Neuron (in vitro differentiated cells): ENCODE data around the gene ADGRB3.

Source experiments
- H2AFZ ChIP-seq: one replicate; pipeline ENCODE4 v1.6.1; 2013; ENCODE audit warnings: low read depth, mild to moderate bottlenecking, inconsistent platforms, low read length, moderate library complexity
- H3K27me3 ChIP-seq: one replicate; pipeline ENCODE4 v1.6.1; 2013; ENCODE audit warnings: low read length; ENCODE audit not compliant: insufficient read depth
- H3K36me3 ChIP-seq: one replicate; pipeline ENCODE4 v1.6.1; 2013; ENCODE audit warnings: low read length; ENCODE audit not compliant: insufficient read depth
- H3K4me1 ChIP-seq: one replicate; pipeline ENCODE4 v1.6.1; 2013; ENCODE audit warnings: low read length; ENCODE audit not compliant: insufficient read depth
- H3K4me3 ChIP-seq: 2 replicates; pipeline ENCODE4 v1.5.1; 2013; ENCODE audit warnings: mild to moderate bottlenecking, low read length, moderate library complexity
- H3K9me3 ChIP-seq: one replicate; pipeline ENCODE4 v1.6.1; 2013; ENCODE audit warnings: low read length

ADGRB3 gene

GRCh38 chr6:69026715-69027114 lies 391.6 kb downstream of the ADGRB3 start:
- no peaks in the 10 kb centered on the region for H3K27me3 ChIP-seq
- H3K4me3 ChIP-seq: no peak overlapping the region
- H3K36me3 ChIP-seq: no peaks in the 10 kb centered on the region
- H2AFZ ChIP-seq: no peak overlapping the region
- H3K4me1 ChIP-seq: no peaks in the 10 kb centered on the region
- H3K9me3 ChIP-seq: no peaks in the 10 kb centered on the region

- Histone ChIP-seq H3K4me3 (no peak overlapping the region), H3K27me3 (no peaks in the 10 kb centered on the region), H3K9me3 (no peaks in the 10 kb centered on the region), H2AFZ (no peak overlapping the region), H3K36me3 (no peaks in the 10 kb centered on the region), H3K4me1 (no peaks in the 10 kb centered on the region)
Measured at GRCh38 chr6:69027861-69028260, 392.8 kb downstream of the ADGRB3 start.

- H3K27me3 ChIP-seq: no peaks in the 10 kb centered on the region
- H3K4me3 ChIP-seq: no peak overlapping the region
- H3K4me1 ChIP-seq: no peaks in the 10 kb centered on the region
- no peak overlapping the region for H2AFZ ChIP-seq
- H3K36me3 ChIP-seq: no peaks in the 10 kb centered on the region
- H3K9me3 ChIP-seq: no peaks in the 10 kb centered on the region
Measured at GRCh38 chr6:69038841-69039240, 403.8 kb downstream of the ADGRB3 start.

- H3K4me3 ChIP-seq: no peak overlapping the region
- H3K36me3 ChIP-seq: no peaks in the 10 kb centered on the region
- H3K9me3 ChIP-seq: no peaks in the 10 kb centered on the region
- no peak overlapping the region for H2AFZ ChIP-seq
- no peaks in the 10 kb centered on the region for H3K4me1 ChIP-seq
- H3K27me3 ChIP-seq: no peaks in the 10 kb centered on the region
Measured at GRCh38 chr6:69042297-69042696, 407.2 kb downstream of the ADGRB3 start.

GRCh38 chr6:69044534-69044933 lies 409.5 kb downstream of the ADGRB3 start:
- H2AFZ ChIP-seq: no peak overlapping the region
- no peaks in the 10 kb centered on the region for H3K9me3 ChIP-seq
- H3K4me3 ChIP-seq: no peak overlapping the region
- H3K27me3 ChIP-seq: no peaks in the 10 kb centered on the region
- no peaks in the 10 kb centered on the region for H3K36me3 ChIP-seq
- H3K4me1 ChIP-seq: no peaks in the 10 kb centered on the region

- H3K4me3 ChIP-seq: no peak overlapping the region
- H3K27me3 ChIP-seq: no peaks in the 10 kb centered on the region
- H3K36me3 ChIP-seq: no peaks in the 10 kb centered on the region
- H3K4me1 ChIP-seq: peaks cover 6% of the 10 kb centered on the region
- no peak overlapping the region for H2AFZ ChIP-seq
- no peaks in the 10 kb centered on the region for H3K9me3 ChIP-seq
Measured at GRCh38 chr6:69059413-69059812, 424.3 kb downstream of the ADGRB3 start.

- H3K36me3 ChIP-seq: no peaks in the 10 kb centered on the region
- no peak overlapping the region for H2AFZ ChIP-seq
- no peaks in the 10 kb centered on the region for H3K9me3 ChIP-seq
- no peaks in the 10 kb centered on the region for H3K27me3 ChIP-seq
- H3K4me1 ChIP-seq: peaks cover 8% of the 10 kb centered on the region
- H3K4me3 ChIP-seq: no peak overlapping the region
Measured at GRCh38 chr6:69061066-69061465, 426.0 kb downstream of the ADGRB3 start.

GRCh38 chr6:69063401-69063800 lies 428.3 kb downstream of the ADGRB3 start:
- Histone ChIP-seq H3K4me1 (peaks cover 8% of the 10 kb centered on the region), H3K9me3 (no peaks in the 10 kb centered on the region), H2AFZ (no peak overlapping the region), H3K4me3 (no peak overlapping the region), H3K36me3 (no peaks in the 10 kb centered on the region), H3K27me3 (no peaks in the 10 kb centered on the region)

GRCh38 chr6:69064226-69064625 lies 429.1 kb downstream of the ADGRB3 start:
- Histone ChIP-seq H3K9me3 (no peaks in the 10 kb centered on the region), H3K4me3 (no peak overlapping the region), H3K27me3 (no peaks in the 10 kb centered on the region), H2AFZ (no peak overlapping the region), H3K4me1 (peaks cover 5% of the 10 kb centered on the region), H3K36me3 (no peaks in the 10 kb centered on the region)

GRCh38 chr6:69069881-69070280 lies 434.8 kb downstream of the ADGRB3 start:
- no peaks in the 10 kb centered on the region for H3K9me3 ChIP-seq
- peaks cover 4% of the 10 kb centered on the region for H3K4me1 ChIP-seq
- no peak overlapping the region for H2AFZ ChIP-seq
- H3K36me3 ChIP-seq: no peaks in the 10 kb centered on the region
- no peaks in the 10 kb centered on the region for H3K27me3 ChIP-seq
- no peak overlapping the region for H3K4me3 ChIP-seq

GRCh38 chr6:69072796-69073195 lies 437.7 kb downstream of the ADGRB3 start:
- H3K36me3 ChIP-seq: no peaks in the 10 kb centered on the region
- H3K4me1 ChIP-seq: peaks cover 2% of the 10 kb centered on the region
- H3K9me3 ChIP-seq: no peaks in the 10 kb centered on the region
- H2AFZ ChIP-seq: no peak overlapping the region
- H3K4me3 ChIP-seq: no peak overlapping the region
- H3K27me3 ChIP-seq: no peaks in the 10 kb centered on the region

GRCh38 chr6:69084746-69085335 lies 449.8 kb downstream of the ADGRB3 start:
- Histone ChIP-seq H3K4me1 (no peaks in the 10 kb centered on the region), H3K27me3 (no peaks in the 10 kb centered on the region), H2AFZ (no peak overlapping the region), H3K4me3 (no peak overlapping the region), H3K9me3 (no peaks in the 10 kb centered on the region), H3K36me3 (no peaks in the 10 kb centered on the region)

- Histone ChIP-seq H2AFZ (no peak overlapping the region), H3K27me3 (no peaks in the 10 kb centered on the region), H3K4me1 (no peaks in the 10 kb centered on the region), H3K36me3 (no peaks in the 10 kb centered on the region), H3K9me3 (no peaks in the 10 kb centered on the region), H3K4me3 (no peak overlapping the region)
Measured at GRCh38 chr6:69086689-69087088, 451.6 kb downstream of the ADGRB3 start.

- Histone ChIP-seq H3K9me3 (no peaks in the 10 kb centered on the region), H3K36me3 (no peaks in the 10 kb centered on the region), H2AFZ (no peak overlapping the region), H3K27me3 (no peaks in the 10 kb centered on the region), H3K4me3 (no peak overlapping the region), H3K4me1 (no peaks in the 10 kb centered on the region)
Measured at GRCh38 chr6:69089539-69089938, 454.5 kb downstream of the ADGRB3 start.
